NCI-H2196 (cell line): ENCODE results near the gene PPP1R16B.
"Not testable (repeated sequence)": the region's sequence is repeated elsewhere in the genome, so short reads cannot be mapped to it uniquely, and the experiment has no call there.

Experiments
- DNase-seq: peaks from one replicate; lab custom pipeline; 2025; ENCODE audit not compliant: unreplicated experiment; lab: John Stamatoyannopoulos, UW

PPP1R16B gene

DNA sequence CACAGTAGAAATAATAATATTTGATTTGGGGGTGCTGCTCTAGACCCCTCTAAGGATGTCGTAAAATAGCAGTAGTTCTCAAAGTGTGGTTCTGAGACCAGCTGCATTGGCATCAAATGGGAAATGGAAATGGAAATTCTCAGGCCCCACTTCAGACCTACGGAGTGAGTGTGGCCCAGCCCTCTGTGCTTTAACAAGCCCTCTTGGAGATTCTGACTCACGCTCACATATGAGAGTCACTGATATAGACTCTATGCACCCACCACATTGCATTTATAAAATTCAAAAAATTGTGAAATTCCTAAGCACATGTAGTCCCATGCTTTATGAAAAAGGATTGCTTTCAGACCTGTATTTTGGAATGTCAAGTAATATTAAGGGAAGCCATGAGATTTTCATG, 14.2 kb upstream of the PPP1R16B start:
- DNase-seq = no peak

DNA sequence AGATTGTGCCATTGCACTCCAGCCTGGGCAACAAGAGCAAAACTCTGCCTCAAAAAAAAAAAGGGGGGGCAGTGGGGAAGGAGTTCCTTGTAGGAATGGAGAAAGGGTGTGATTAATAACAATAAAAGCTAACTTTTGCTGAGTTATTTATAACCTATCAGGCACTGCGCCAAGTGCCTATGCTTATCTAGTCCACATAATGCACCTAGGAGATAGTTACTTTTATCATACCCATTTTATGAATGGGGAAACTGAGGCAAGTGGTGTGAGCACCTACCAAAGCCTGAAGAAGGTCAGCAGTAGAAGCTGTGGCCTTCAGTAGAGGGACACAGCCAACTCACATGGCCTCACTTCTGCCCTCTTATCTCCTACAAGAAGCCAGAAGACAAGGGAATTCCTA, 13.6 kb upstream of the PPP1R16B start:
- DNase-seq = no peak

DNA sequence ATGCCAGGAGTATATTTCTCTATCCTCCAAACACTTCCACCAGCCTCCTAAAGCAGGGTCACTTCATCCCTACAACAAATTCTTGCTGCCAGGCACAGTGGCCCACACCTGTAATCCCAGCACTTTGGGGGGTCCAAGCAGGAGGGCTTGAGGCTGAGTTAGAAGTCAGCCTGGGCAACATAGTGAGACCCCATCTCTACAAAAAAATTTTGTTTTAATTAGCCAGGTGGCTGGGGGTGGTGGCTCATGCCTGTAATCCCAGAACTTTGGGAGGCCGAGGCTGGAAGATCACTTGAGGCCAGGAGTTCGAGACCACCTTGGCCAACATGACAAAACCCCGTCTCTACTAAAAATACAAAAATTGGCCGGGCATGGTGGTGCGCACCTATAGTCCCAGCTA, 11.4 kb upstream of the PPP1R16B start:
- DNase-seq = not testable (repeated sequence)

DNA sequence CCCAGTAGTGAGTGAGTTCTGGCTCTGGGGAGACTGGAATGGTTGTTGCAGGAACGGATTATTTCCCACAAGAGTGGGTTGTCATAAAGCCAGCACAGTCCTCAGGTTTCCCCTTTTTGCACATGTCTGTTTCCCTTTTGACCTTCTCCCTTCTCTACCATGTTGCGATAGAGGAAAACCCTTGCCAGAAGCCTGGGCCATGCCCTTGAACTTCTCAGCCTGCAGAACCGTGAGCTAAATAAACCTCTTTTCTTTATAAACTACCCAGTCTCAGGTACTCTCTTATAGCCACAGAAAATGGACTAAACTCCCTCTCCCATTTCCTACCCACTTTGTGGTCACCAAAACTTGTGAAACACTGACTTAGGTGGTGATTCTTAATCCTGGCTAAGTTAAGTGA, 7.2 kb upstream of the PPP1R16B start:
- DNase-seq = no peak

DNA sequence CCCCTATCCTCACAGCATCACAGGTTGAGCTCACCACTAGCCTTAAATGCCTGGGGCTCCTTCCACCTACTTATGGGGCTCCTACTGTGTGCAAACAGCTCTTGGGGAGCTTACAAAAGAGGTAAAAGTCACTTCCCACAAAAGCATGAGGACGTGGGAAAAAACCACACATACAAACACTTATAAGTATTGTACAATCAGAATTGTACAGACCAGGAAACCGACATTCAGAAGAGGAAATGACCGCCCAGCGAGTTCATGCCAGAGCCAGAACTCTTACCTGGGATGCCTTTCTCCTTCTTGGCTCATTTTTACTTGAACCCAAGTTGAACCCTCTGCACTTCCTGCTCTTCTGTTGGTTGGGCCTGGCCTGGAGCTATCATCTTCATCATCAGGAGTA, 6.3 kb upstream of the PPP1R16B start:
- DNase-seq = no peak

DNA sequence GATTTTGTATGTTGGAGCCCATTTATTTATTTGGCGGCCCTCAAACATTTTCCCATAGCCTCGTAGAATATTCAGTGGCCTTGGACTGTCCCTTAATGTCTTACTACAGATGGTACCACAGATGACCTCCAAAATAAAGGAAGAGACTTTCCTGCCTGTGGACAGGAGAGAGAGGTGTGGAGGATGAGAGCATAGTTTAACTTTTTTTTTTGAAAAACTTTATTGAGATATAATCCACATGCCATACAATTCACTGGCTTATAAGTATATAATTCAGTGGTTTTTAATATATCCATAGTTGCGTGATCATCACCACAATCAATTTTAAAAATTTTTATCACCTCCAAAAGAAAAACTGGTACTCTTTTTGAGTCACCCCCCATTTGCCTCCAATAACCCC, 4.6 kb upstream of the PPP1R16B start:
- DNase-seq = no peak

DNA sequence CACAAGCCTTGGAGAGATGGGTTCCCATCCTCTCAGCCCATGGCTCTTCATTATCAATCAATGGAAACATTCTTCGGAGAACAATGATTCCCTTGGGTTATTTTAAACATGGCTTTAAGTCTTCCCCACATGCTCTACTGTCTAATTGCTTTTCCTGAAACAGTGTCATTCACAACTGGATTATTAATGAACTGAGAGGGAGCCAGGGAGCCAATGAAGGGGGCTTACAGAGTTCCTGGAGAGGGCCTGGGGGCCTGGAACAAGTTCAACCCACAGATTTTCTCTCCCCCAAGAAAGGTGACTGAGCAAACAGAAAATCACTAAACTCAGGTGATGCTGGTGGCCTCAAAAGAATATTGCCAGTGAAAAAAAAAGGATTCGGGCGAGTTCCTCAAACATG, 1.3 kb upstream of the PPP1R16B start:
- DNase-seq = no peak

DNA sequence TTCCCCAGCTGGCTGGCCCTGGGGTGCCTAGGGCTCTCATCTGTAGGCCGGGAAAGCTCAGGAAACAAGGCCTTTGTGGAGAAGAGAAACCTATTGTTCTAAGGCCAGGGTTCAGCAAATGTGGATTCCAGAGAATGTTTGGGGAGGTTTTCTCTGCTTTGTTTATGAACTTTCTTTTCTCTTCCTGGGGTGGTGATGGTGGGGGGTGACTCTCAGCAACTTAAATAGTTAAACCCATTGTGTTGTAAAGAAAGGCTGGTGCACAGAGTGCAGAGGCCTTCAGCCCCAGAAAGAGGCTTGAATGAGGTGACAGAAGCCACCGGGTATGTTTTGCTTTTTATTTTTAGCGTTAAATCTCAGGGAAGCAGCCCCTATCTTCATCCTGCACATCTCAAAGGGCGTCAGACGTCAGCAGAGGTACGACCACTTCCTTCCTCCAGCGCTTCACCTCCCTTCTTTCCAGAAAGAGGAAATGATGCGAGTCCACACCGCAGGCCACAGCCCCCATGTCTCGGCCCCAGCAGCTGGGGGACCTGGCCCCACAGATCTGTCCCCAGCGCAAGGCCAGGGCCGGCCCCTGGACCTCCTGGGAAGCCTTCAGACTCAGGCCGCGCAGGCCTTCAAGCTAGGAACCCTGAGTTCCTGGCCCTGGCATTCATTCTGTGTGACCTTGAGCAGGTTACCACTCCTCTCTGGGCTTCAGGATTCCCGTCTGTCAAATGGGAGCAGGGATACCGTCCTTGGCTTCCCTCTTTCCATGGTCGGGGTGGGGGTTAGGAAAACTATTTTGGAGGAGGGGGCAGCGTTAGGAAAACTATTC, 605 bp upstream of the PPP1R16B start:
- no peak for DNase-seq

DNA sequence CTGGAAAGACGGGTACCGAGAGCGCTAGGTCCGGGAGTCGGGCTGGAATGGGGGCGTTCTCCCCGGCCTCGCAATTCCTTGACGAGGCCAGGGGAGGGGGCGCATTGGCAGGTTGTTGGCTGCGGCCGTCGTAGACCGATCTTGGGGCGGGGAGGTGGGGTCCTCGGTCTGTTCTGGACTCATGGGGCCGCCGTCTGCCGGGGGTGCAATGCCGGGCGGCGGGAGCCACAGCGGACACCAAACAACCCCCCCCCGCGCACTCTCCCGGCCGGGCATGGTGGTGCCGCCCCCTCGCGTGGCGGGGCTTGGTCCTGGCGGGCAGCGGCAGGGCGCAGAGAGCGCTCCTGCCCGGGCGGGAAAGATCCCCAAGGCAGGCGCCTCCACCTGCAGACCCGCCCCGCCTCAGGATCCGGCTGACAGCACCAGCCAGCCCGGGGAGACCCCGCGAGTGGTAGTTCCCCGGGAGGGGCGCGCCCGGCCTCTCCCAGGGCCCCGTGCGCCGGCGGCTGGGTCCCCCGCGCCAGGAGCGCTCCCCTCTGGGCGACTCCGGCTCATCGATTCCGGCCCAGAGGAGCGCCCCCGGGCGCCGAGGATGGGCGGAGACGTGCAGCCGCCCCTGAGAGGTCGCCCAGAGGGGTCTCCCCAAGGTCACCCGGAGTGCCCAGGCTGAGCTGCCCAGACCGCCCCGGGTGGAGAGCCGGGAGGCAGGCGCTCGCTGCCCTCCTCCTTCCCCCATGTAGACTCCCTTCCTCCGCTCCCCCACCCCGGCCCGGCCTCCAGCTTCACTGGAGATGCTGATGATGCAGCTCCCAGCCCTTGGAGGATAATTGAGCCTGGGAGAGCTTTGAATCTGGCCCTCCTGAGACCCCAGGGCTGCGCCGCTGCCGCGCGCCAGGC, 709 bp downstream of the PPP1R16B start:
- DNase-seq = no peak

DNA sequence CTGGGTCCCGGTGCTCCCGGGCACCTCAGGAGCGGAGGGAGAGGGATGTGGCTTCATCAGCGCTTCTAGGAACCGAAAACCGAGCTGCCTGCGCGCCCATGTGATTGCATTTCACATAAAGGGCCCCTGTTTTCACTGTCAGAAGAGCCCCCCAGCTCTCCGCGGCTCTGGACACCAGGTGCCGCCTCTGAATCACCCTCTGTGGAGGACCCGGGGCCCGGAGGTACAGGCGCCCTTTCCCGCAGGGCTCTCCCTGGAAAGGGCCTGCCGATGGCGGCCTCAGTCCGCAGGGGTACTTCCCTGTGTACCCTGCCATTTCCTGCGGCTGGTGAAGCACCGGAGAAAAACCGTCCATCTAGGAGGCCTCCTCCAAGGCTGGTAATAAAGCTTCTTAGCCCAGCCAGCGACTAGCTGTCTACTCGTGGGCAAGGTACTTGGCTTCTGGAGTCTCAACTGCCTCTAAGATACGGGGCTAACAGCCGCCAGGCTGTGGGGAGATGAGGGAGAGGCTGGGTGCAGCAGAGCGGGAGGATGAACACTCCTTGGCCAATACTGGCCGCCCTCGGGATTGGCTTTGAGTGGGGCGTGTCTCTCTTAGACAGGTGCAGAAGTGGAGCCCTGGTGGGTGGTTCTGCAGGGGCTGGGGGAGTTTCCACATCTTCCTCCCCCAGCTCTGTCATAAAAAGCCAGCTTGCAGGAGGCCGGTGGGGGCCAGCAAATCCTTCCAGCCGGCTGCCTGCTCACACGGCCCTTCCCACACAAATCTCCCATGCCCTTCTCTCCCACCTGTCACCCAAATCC, 1.6 kb downstream of the PPP1R16B start:
- no peak for DNase-seq

DNA sequence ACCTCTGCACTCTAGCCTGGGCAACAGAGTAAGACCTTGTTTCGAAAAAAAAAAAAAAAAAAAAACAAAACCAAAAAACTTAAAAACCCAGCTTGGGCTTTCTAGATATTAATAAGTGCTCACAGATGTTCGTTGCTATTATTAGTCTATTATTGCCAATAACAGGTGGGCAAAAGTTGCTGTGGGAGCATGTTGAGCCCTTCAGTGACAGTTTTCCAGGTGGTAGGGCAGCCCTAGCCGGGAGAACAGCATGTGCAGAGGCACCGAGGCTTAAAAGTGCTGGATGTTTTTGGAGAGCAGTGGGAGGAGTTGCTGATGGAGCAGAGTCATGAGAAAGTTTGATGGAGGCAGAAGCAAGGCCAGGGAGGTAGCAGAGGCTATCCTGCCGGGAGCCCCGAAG, 4.4 kb downstream of the PPP1R16B start:
- DNase-seq = no peak

DNA sequence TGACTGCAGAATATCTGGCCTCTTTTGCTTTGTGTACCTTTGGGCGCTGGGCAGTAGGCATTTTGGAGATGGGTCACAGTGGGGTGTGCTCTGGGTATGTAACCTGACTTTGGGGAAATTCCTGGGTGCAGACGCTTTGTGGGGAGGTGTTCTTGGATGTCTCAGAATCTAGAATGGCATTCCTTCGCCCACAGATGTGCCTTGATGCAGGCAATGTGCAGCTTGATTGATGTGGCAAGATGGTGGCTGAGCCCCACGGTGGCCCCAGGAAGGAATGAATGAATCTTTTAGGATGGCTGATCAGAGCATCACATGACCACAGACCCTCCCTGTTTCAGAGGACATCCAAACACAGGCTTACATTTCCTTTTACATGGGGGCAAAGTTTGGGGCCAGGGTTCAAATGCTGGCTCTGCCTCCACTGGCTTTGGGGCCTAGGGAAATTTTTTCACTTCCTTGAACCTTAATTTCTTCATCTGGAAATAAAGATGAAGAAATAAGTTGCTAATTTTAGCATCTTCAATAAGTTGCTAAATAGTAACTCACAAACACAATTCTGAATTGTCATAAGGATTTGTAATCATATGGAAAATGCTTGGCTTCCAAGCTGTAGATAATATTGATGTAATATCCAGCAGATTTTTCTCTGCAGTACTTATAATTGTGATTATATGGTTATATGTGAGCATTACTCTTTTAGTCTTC, 5.6 kb downstream of the PPP1R16B start:
- DNase-seq = no peak

DNA sequence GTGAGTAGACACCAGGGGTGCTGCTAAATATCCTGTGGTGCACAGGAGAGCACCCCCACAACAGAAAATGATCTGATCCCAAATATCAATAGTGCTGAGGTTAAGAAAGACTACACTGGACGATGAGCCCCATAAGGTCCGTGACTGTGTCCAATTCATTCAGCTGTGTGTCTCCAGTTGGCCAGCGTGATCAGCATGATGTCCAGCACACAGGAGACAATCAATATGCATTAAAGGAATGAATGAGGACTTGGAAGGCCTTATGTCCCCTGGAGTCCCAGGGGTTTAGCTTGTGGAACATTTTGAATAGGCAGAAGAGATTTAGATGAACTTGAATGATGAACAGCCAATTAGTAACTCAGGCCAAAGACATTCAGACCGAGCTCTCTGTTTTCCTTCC, 6.3 kb downstream of the PPP1R16B start:
- no peak for DNase-seq

DNA sequence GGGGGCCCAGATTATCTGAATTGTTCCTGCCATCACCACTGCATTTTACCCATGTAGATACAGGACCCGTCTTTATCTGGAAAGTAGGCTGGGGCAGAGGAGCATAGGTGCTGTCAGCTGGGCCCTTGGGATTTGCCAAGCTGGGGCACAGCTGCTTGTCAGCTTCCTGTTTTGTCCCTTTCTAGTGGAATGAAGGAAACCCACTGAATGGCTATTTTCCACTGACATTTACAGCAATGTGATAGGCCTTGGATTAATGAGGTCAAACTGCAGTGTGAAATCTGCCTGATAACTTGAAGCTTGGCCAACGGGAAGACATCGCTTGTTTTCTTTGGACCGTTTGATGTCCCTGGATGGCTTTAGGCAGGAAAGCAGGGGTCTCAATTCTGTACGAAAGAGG, 6.7 kb downstream of the PPP1R16B start:
- DNase-seq = no peak

DNA sequence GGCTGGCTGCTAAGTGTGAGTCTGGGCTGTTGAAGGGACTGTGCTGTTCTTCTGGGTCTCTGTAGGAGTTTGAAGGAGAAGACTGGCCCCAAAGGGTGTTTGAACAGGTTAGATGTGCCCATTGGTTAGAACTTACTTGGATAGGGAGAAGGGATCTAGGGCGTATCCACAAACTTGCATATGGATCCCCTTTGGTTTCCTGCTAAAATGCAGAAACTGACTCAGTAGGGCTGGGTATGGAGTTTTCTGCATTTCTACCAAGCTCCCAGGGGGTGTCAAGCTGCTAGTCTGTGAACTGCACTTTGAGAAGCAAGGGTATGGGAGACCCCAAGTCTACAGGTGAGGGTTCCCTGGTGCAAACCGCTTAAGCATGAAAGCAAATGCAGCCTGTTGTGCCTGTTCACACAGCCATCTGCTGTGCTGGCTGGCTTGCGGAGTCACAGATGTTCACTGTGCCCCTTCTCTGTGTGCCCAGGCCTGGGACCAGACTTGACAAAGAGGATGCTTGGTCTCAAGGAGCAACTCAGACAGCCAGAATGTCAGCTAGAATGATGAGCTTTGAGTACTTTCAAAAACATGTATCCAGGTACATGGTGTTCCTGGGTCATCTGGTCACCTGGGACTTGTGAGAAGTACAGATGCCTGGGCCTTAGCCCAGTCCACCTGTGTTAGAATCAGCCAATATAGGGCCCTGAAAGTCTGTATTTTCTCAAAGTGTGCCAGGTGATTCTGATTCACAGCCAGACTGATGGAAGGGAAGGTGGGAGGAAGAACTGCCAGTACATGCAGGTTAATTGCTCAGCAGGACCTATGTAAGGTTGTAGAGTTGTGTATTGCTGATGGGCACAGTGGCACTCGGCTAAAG, 7.4 kb downstream of the PPP1R16B start:
- no peak for DNase-seq

DNA sequence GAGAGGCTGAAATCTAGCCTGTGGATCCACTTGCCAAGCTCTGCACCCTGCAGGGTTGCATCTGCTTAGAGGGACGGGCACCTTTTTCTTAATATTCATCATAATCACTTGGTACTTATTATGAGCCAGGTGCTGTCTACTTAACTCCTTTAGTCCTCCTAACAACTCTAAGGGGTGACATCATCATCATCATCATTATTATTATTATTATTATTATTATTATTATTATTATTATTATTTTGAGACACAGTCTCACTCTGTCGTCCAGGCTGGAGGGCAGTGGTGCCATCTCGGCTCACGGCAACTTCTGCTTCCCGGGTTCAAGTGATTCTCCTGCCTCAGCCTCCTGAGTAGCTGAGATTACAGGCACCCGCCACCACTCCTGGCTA, 8.1 kb downstream of the PPP1R16B start:
- DNase-seq = not testable (repeated sequence)

DNA sequence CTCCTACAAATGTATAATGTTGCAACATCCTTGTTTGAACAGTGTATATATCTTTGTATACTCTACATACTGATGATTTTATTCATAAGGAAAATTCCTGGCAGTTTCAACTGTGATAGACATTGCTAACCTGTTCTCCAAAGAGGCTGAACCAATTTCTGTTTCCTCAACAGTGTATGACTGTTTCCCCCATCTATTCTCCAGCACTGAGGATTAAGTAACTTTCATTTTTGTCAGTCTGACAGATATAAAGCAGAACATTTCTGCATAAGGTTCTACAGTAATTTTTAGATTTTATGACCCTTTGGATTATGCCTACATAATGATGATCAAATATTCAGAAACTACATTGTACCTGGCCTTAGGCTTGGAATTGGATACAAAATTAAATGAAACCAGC, 9.9 kb downstream of the PPP1R16B start:
- DNase-seq = no peak

DNA sequence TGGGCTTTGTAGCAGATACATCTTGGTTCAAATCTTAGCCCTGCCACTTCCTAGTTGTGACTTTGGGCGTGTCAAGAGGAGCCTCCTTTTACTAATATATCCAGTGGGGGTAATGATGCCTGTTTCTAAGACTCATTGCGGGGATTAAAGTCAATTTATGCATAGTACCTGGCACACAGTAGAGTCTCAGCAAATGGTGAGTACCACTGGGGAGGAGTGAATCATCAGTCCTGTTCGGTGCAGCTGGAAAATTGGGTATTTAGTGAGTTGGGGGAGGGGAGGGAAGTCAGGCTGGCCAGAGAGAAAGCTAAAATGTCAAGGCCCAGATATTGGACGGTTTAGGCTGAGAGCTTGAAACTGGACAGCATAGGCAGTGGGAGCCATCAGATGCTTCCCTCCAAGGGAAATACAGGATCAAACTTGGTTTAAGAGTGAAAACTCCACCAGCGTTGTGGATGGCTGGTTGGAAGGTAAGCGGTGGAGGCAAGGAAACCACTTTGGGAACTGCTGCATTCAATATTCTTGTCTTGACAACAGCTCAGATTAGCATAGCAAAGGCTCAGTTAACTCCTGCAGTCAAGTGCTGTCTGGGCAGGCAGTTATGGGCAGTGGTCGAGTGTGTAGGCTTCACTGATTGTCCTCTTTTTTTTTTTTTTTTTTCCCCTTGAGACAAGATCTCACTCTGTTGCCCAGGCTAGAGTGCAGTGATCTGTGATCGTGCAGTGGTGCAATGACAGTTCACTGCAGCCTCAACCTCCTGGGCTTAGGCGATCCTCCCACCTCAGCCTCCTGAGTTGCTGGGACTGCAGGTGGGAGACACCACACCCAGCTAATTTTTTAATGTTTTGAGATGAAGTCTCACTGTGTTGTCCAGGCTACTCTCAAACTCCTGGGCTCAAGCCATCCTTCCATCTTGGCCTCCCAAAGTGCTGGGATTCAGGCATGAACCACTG, 12.9 kb downstream of the PPP1R16B start:
- DNase-seq = no peak

DNA sequence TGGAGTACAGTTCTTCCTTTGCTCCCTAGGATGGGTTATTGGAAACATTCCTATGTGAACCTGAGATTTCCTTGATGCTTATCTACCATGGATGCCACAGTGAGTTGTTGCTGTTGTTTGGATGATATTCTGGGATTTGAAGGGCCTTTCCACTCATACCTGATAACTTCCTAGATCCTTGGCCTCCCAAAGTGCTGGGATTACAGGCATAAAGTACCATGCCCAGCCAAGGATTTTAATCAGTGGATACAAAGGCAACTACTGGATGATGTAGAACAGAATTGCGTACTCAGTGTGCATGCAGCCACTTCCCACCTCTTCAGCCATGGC, 20.0 kb downstream of the PPP1R16B start:
- no peak for DNase-seq
